Measurements from ENCODE around the gene EVPL.
"Not testable (repeated sequence)": the region's sequence is repeated elsewhere in the genome, so short reads cannot be mapped to it uniquely, and the experiment has no call there.

The EVPL gene

GRCh38 chr17:75969044-75969443 lies 58.1 kb downstream of the EVPL start:
- not testable (repeated sequence) for DNase-seq (ENCODE audit: low read depth in 2 of 3, low spot score in 2 of 3)

- DNase-seq (ENCODE audit: low read depth in 2 of 3, low spot score in 2 of 3), result no peak
These were observed 61.6 kb downstream of the EVPL start for GRCh38 chr17:75965468-75965867.

- no peak for DNase-seq (ENCODE audit: low read depth in 2 of 3, low spot score in 2 of 3)
These were observed 67.1 kb downstream of the EVPL start for GRCh38 chr17:75959839-75960511.

DNA sequence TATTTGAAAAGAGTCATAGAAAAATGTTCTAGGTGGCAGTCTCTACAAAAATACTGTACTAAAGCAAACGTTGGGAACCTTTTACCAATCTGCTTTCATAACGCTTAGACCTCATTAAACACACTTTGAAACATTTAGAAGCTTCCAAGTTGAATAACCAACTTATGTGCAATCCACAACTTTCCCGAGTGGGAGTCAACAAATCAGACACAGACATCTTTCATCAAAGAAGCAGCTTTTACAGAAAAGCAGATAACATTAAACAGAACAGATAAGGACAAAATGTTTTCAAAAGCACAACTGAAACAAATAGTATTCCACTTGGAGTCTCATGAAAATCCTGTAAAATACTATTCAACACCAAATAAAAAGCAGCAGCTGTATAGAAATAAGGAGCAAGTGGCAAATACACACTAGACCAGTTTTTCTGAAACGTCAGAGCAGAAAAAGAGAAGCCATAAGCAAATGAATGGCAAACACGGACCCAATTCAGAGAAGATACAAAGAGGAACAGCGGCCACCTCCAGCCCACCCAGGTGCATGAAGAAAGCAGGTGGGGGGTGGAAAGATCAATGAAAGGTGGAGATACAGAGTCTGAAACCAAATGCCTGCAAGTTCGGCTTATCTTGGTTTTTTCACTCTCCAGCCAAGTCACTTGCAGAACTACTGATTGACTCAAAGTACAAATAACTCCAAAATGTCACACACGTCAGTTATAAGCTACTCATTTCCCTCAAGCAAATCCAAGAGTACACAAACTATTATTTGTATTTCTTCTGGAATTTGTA lies 67.9 kb downstream of the EVPL start:
- DNase-seq (ENCODE audit: low read depth in 2 of 3, low spot score in 2 of 3), result no peak

Measured in activated CD8-positive, alpha-beta memory T cell treated with anti-CD3 and anti-CD28 coated beads for 48 hours (primary cell).